Activated T-cell treated with anti-CD3 and anti-CD28 coated beads for 4 hours (primary cell): ENCODE results near the gene TIA1.
A peak's percentile ranks its signal among the peaks of the same experiment; 100 is the strongest.
"Not testable (repeated sequence)": the region's sequence is repeated elsewhere in the genome, so short reads cannot be mapped to it uniquely, and the experiment has no call there.

Experiments used
- DNase-seq: peaks from one replicate; pipeline ENCODE4 v3.0.0-alpha.2; 2020

TIA1 gene

GRCh38 chr2:70248181-70248847 is at the start of gene TIA1:
Gene TIA1 (minus strand): TSS chr2:70248628. CDS start chr2:70248430, 198 bp downstream.
- DNase-seq = peak; percentile 95

GRCh38 chr2:70297828-70298227 is 49.4 kb upstream of the TIA1 start:
- DNase-seq = not testable (repeated sequence)

GRCh38 chr2:70283500-70284191 is 35.2 kb upstream of the TIA1 start:
- no peak for DNase-seq

GRCh38 chr2:70282439-70282838 is 34.0 kb upstream of the TIA1 start:
- no peak for DNase-seq

GRCh38 chr2:70280242-70280798 is 31.9 kb upstream of the TIA1 start:
- DNase-seq = no peak

GRCh38 chr2:70270323-70270722 is 21.9 kb upstream of the TIA1 start:
- no peak for DNase-seq

GRCh38 chr2:70269422-70270302 is 21.2 kb upstream of the TIA1 start:
- not testable (repeated sequence) for DNase-seq

GRCh38 chr2:70266925-70267324 is 18.5 kb upstream of the TIA1 start:
- not testable (repeated sequence) for DNase-seq

GRCh38 chr2:70261501-70261900 is 13.1 kb upstream of the TIA1 start:
- DNase-seq = no peak

GRCh38 chr2:70258532-70258875 is 10.1 kb upstream of the TIA1 start:
- no peak for DNase-seq

GRCh38 chr2:70255637-70256314 is 7.3 kb upstream of the TIA1 start:
- no peak for DNase-seq

GRCh38 chr2:70250434-70250833 is 2.0 kb upstream of the TIA1 start:
- DNase-seq = no peak

- DNase-seq = no peak
Observed at GRCh38 chr2:70247364-70248180, 856 bp downstream of the TIA1 start.

GRCh38 chr2:70243806-70244584 is 4.4 kb downstream of the TIA1 start:
- DNase-seq = no peak

GRCh38 chr2:70242552-70242951 is 5.9 kb downstream of the TIA1 start:
- no peak for DNase-seq

GRCh38 chr2:70241340-70241739 is 7.1 kb downstream of the TIA1 start:
- no peak for DNase-seq

- no peak for DNase-seq
Observed at GRCh38 chr2:70240599-70240998, 7.8 kb downstream of the TIA1 start.

GRCh38 chr2:70233926-70234325 is 14.5 kb downstream of the TIA1 start:
- no peak for DNase-seq

GRCh38 chr2:70226781-70227180 is 21.6 kb downstream of the TIA1 start:
- DNase-seq = no peak

- not testable (repeated sequence) for DNase-seq
Observed at GRCh38 chr2:70223305-70223704, 25.1 kb downstream of the TIA1 start.

GRCh38 chr2:70214953-70215549 is 33.4 kb downstream of the TIA1 start:
- DNase-seq = no peak
